CD14-positive monocyte (primary cell): Measurements from ENCODE around the gene SP9. TPM values are rescaled to one million over a fixed set of nuclear protein-coding genes. Genes with fewer than 3 reads are reported as not detected.

Experiments used
- DNase-seq, 3 donors: peaks; one replicate each; pipeline ENCODE4 v3.0.0-alpha.2; 2011 to 2022
- H2AFZ ChIP-seq: 2 replicates; pipeline ENCODE4 v1.6.0; 2012; ENCODE audit warnings: mild to moderate bottlenecking, low read depth, low read length, inconsistent platforms; ENCODE audit not compliant: insufficient read depth, poor library complexity, severe bottlenecking
- H3K27ac ChIP-seq, 2 donors: 1 replicate in 1 of 2; 2 replicates in 1 of 2; pipeline ENCODE4 v1.5.1; 2012 to 2013; ENCODE audit warnings: low read length in 2 of 2, control low read depth in 1 of 2, inconsistent platforms in 1 of 2, low read depth in 1 of 2, mild to moderate bottlenecking in 1 of 2
- H3K27me3 ChIP-seq, 2 donors: one replicate each; pipeline versions ENCODE4 v1.6.0 to v1.6.1; 2011 to 2013; ENCODE audit warnings: low read length in 2 of 2; ENCODE audit not compliant: control insufficient read depth in 2 of 2, insufficient read depth in 2 of 2
- H3K36me3 ChIP-seq, 2 donors: replicated peaks in 1 of 2; 1 replicate in 1 of 2; 2 replicates in 1 of 2; pipeline versions ENCODE4 v1.5.1 to v1.6.1; 2012 to 2013; ENCODE audit warnings: low read length in 2 of 2, control low read depth in 1 of 2, inconsistent platforms in 1 of 2, mild to moderate bottlenecking in 1 of 2; ENCODE audit not compliant: insufficient read depth in 2 of 2, control insufficient read depth in 1 of 2
- H3K4me1 ChIP-seq, 2 donors: 1 replicate in 1 of 2; 2 replicates in 1 of 2; pipeline versions ENCODE4 v1.5.1 to v1.6.1; 2012 to 2013; ENCODE audit warnings: low read length in 2 of 2, control low read depth in 1 of 2, inconsistent platforms in 1 of 2, mild to moderate bottlenecking in 1 of 2, moderate library complexity in 1 of 2; ENCODE audit not compliant: insufficient read depth in 2 of 2, control insufficient read depth in 1 of 2
- H3K4me2 ChIP-seq: replicated peaks from 2 replicates; pipeline ENCODE3; 2012; ENCODE audit warnings: low read length, moderate library complexity, mild to moderate bottlenecking; ENCODE audit not compliant: poor library complexity, severe bottlenecking; ENCODE audit errors: extremely low read depth
- H3K4me3 ChIP-seq, 3 experiments: fragments of 200-600 bp in 1 of 3; sonication (generic) in 1 of 3; replicated peaks in 1 of 3; 1 replicate in 2 of 3; 2 replicates in 1 of 3; pipeline ENCODE4 v1.5.1; 2011 to 2013; ENCODE audit warnings: low read length in 3 of 3, mild to moderate bottlenecking in 3 of 3, control low read depth in 2 of 3, low read depth in 2 of 3, inconsistent platforms in 1 of 3, moderate library complexity in 1 of 3
- H3K79me2 ChIP-seq: 2 replicates; pipeline ENCODE4 v1.6.0; 2012; ENCODE audit warnings: mild to moderate bottlenecking, control low read depth, inconsistent platforms, low read length, moderate library complexity; ENCODE audit not compliant: insufficient read depth
- H3K9ac ChIP-seq: 2 replicates; pipeline ENCODE4 v1.6.0; 2017; ENCODE audit warnings: low read length, mild to moderate bottlenecking; ENCODE audit not compliant: insufficient read depth, poor library complexity, severe bottlenecking
- H3K9me3 ChIP-seq, 2 donors: replicated peaks in 1 of 2; 1 replicate in 1 of 2; 2 replicates in 1 of 2; pipeline versions ENCODE4 v1.5.1 to v1.6.1; 2012 to 2013; ENCODE audit warnings: low read length in 2 of 2, control low read depth in 1 of 2; ENCODE audit not compliant: control insufficient read depth in 1 of 2, insufficient read depth in 1 of 2
- H4K20me1 ChIP-seq: 2 replicates; pipeline ENCODE4 v1.6.0; 2012; ENCODE audit warnings: mild to moderate bottlenecking, low read length, control low read depth, moderate library complexity; ENCODE audit not compliant: insufficient read depth
- H3K27ac Mint-ChIP-seq, 7 donors: one replicate each; pipeline ENCODE4 v1.8.0; 2020; ENCODE audit warnings: mild to moderate bottlenecking in 7 of 7, mixed read lengths in 7 of 7, moderate library complexity in 6 of 7, inconsistent platforms in 2 of 7
- H3K27me3 Mint-ChIP-seq, 3 donors: one replicate each; pipeline ENCODE4 v1.8.0; 2021 to 2022; ENCODE audit warnings: low read depth in 3 of 3, mild to moderate bottlenecking in 3 of 3, mixed read lengths in 3 of 3, moderate library complexity in 3 of 3, inconsistent platforms in 1 of 3
- H3K36me3 Mint-ChIP-seq, 2 donors: one replicate each; pipeline ENCODE4 v1.8.0; 2020; ENCODE audit warnings: mixed read lengths in 2 of 2, inconsistent platforms in 1 of 2, mild to moderate bottlenecking in 1 of 2
- H3K4me1 Mint-ChIP-seq: one replicate; pipeline ENCODE4 v1.8.0; 2020; ENCODE audit warnings: mild to moderate bottlenecking, mixed read lengths
- H3K4me3 Mint-ChIP-seq, 2 donors: one replicate each; pipeline ENCODE4 v1.8.0; 2020; ENCODE audit warnings: mild to moderate bottlenecking in 2 of 2, mixed read lengths in 2 of 2, moderate library complexity in 1 of 2
- H3K9me3 Mint-ChIP-seq, 7 donors: one replicate each; pipeline ENCODE4 v1.8.0; 2020 to 2022; ENCODE audit warnings: mixed read lengths in 7 of 7, mild to moderate bottlenecking in 6 of 7, moderate library complexity in 6 of 7, inconsistent platforms in 2 of 7
- WGBS: methylation state at CpG from one replicate; pipeline ENCODE4 v1.1.5; 2013; ENCODE audit warnings: missing lambda C conversion rate; ENCODE audit not compliant: insufficient coverage; 5-methylcytosine and 5-hydroxymethylcytosine counted together
- intact Hi-C, 2 donors: fragments of 100-400 bp; cut with micrococcal nuclease; formaldehyde crosslinking; loops; one replicate each; pipeline versions ENCODE4 v1.15.0 to v1.15.1; 2023
- polyA plus RNA-seq, 3 donors: library from polyadenylated mRNA; depleted of rRNA in 1 of 3; unstranded in 2 of 3; stranded (reverse) in 1 of 3; fragments of 300-500 nt in 2 of 3; fragments of >200 nt in 1 of 3; fragmentation: Illumina TruSeq in 2 of 3; gene quantifications; 1 replicate in 2 of 3; 2 replicates in 1 of 3; pipeline ENCODE4 v1.2.3, GENCODE V29; 2012 to 2021
- TF ChIP-seq, protein P1 (sequence below): fragments of 200-600 bp; IDR thresholded peaks from one replicate; pipeline ENCODE4 v1.8.0; 2022; ENCODE audit warnings: antibody characterized with exemption, mild to moderate bottlenecking

Gene SP9
- polyA plus RNA-seq, 3 donors, result not detected

- DNase-seq, result peak in 1 of 3 donors; percentile 14
- Histone ChIP-seq H3K27ac (no peak overlapping the region), H3K79me2 (no peaks in the 10 kb centered on the region), H3K4me1 (peaks cover 51 to 65% of the 10 kb centered on the region in 2 donors), H3K4me3 (peak overlapping the region in 1 of 3 experiments; percentile 54), H3K9ac (no peak overlapping the region), H3K36me3 (no peaks in the 10 kb centered on the region), H3K27me3 (peaks cover 95 to 96% of the 10 kb centered on the region in 2 donors), H3K9me3 (peaks cover 9 to 70% of the 10 kb centered on the region in 2 donors), H4K20me1 (peaks cover 7% of the 10 kb centered on the region), H3K4me2 (peak overlapping the region; percentile 51), H2AFZ (no peak overlapping the region)
- TF ChIP-seq, protein P1, sequence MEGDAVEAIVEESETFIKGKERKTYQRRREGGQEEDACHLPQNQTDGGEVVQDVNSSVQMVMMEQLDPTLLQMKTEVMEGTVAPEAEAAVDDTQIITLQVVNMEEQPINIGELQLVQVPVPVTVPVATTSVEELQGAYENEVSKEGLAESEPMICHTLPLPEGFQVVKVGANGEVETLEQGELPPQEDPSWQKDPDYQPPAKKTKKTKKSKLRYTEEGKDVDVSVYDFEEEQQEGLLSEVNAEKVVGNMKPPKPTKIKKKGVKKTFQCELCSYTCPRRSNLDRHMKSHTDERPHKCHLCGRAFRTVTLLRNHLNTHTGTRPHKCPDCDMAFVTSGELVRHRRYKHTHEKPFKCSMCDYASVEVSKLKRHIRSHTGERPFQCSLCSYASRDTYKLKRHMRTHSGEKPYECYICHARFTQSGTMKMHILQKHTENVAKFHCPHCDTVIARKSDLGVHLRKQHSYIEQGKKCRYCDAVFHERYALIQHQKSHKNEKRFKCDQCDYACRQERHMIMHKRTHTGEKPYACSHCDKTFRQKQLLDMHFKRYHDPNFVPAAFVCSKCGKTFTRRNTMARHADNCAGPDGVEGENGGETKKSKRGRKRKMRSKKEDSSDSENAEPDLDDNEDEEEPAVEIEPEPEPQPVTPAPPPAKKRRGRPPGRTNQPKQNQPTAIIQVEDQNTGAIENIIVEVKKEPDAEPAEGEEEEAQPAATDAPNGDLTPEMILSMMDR, result no peak
- H3K9me3 Mint-ChIP-seq, result peaks cover 0 to 43% (median 24%) of the 10 kb centered on the region in 7 donors
- H3K27ac Mint-ChIP-seq, result peak overlapping the region in 1 of 7 donors; percentile 58
- whole genome bisulfite sequencing, result 7% methylated on average over 32 of the region's 41 CpGs
- H3K4me1 Mint-ChIP-seq, result peaks cover 58% of the 10 kb centered on the region
- H3K27me3 Mint-ChIP-seq, result peaks cover 85 to 100% (median 91%) of the 10 kb centered on the region in 3 donors
- peak overlapping the region; percentile 67 to 89 for H3K4me3 Mint-ChIP-seq
- H3K36me3 Mint-ChIP-seq, result peaks cover 5 to 24% of the 10 kb centered on the region in 2 donors
- intact Hi-C loops, result loop anchor here in 1 of 2 donors (10.0 kb wide), 1 partner anchor 1761 kb away; the partner anchor contains the start of genes HOXD12 and HOXD13
Observed at GRCh38 chr2:174333372-174334277, 1.1 kb upstream of the SP9 start.

DNA sequence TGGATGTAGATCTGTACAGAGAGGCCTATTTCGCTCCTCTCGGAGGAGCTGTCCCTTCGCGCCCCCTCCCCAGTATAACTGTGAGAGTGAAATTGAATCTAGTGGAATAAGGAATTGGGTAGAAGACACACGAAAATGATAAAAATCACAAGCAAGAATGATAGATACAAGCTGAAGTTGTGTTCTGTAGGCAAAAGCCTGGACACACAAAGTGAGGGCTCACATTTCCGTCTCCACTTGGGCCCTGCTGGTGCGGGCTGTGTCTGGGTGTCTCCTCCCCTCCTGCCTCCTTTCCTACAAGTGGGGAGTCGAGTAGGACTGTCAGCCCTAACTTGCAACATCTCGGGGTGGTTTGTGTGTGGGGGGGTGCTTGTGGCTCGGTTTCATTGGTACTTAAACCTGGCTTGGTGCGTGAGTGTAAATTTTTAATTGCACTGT, 457 bp upstream of the SP9 start:
- H3K36me3 Mint-ChIP-seq, result peaks cover 5 to 20% of the 10 kb centered on the region in 2 donors
- TF ChIP-seq, protein P1, result no peak
- H3K27ac Mint-ChIP-seq, result no peak overlapping the region
- WGBS, result 0% methylated on average over 2 of the region's 11 CpGs
- Histone ChIP-seq H3K4me1 (peaks cover 47 to 58% of the 10 kb centered on the region in 2 donors), H4K20me1 (peaks cover 7% of the 10 kb centered on the region), H3K4me2 (no peak overlapping the region), H3K9ac (no peak overlapping the region), H3K4me3 (no peak overlapping the region), H3K27me3 (peaks cover 95 to 96% of the 10 kb centered on the region in 2 donors), H3K9me3 (peaks cover 9 to 64% of the 10 kb centered on the region in 2 donors), H3K27ac (no peak overlapping the region), H2AFZ (no peak overlapping the region), H3K36me3 (no peaks in the 10 kb centered on the region), H3K79me2 (no peaks in the 10 kb centered on the region)
- H3K4me3 Mint-ChIP-seq, result peak overlapping the region in 1 of 2 donors; percentile 89
- H3K4me1 Mint-ChIP-seq, result peaks cover 53% of the 10 kb centered on the region
- intact Hi-C loops, result loop anchor here in 1 of 2 donors (10.0 kb wide), 1 partner anchor 1761 kb away; the partner anchor contains the start of genes HOXD12 and HOXD13
- peak in 1 of 3 donors; percentile 5 for DNase-seq
- H3K9me3 Mint-ChIP-seq, result peaks cover 0 to 38% (median 28%) of the 10 kb centered on the region in 7 donors
- peaks cover 85 to 100% (median 91%) of the 10 kb centered on the region in 3 donors for H3K27me3 Mint-ChIP-seq
